ENCODE results near the gene FRAS1.

Gene FRAS1

DNA sequence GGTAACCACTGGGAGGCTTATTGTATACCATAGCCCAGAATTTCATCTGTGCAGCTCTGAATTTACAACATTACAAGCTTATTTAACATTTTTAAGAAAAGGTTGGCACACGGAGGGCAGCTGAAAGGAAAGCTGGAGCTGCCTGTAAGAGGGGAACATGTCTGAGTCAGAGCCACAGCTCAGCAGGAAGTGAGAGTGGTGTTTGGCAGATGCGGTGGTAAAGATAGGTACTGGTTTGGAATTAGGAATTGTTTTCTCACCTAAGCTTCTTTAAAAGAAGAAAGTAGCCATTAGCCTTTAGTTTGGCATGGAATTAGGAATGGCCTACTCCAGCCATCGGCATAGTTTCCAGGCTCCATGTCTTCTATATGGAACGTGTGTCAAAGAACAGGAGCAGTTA, 321.9 kb downstream of the FRAS1 start:
- no peak for DNase-seq

DNA sequence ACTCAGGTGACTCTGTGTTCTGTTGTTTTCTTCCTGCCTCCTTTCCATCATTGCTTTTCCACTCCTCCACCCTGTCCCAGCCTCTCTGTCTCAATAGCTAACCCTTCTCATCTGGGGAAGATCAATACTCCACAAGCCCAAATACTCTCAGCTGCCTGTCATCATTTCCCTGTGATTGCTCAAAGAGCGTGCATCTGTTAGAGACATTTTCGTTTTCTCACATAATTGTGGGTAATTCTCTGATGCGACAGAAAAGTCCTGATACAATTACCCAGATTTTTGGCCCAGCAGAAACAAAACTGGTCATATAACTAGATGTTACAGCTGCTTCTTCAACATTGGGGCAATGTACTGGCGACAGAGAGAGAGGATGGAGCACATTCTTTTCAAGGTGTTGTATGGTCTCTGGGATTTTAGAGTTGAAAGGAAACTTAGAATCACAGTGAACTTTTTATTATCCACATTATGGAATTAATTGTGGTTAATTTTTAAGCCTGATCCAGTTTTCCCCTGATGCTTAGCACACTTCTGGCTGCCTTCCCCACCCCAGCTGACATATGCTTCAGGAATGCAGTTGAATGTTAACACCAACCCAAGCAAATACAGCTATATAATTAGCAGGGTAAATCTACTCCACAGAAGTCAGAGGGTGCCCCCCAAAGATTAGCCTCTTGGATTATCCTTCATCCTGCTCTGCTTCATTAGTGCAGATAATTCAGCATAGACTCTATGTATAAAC, 323.0 kb downstream of the FRAS1 start:
- DNase-seq, result no peak

DNA sequence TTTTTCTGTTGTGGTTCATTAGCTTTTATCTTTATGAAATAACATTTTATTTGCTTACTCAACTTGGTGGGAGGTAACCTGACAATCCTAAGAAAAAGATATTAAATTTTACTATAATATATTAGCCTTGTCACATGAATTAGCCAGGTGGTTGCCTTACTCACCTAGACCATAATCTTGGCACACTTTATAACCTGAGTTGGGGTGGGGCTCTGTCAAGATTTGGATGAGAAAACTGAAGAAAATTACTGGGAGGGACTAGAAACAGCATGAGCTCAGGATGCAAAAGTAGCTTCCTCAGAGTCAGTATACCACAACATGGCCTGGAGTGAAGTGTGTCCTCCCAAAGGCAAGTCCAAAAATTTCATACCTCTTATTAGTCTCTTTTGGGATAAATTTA, 329.6 kb downstream of the FRAS1 start:
- no peak for DNase-seq

DNA sequence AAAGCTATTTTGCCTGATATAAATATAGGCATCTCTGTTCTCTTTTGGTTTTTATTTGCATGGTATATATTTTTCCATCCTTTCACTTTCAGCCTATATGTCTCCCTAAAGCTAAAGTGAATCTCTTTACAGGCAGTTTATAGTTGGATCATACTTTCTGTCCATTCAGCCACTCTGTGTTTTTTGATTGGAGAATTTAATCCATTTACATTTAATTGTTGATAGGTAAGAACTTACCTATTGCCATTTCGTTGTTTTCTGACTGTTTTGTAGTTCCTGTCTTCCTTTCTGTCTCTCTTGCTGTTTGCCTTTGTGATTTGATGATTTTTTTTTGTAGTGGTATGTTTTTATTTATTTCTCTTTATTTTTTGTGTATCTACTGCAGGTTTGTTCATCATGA, 338.5 kb downstream of the FRAS1 start:
- no peak for DNase-seq

DNA sequence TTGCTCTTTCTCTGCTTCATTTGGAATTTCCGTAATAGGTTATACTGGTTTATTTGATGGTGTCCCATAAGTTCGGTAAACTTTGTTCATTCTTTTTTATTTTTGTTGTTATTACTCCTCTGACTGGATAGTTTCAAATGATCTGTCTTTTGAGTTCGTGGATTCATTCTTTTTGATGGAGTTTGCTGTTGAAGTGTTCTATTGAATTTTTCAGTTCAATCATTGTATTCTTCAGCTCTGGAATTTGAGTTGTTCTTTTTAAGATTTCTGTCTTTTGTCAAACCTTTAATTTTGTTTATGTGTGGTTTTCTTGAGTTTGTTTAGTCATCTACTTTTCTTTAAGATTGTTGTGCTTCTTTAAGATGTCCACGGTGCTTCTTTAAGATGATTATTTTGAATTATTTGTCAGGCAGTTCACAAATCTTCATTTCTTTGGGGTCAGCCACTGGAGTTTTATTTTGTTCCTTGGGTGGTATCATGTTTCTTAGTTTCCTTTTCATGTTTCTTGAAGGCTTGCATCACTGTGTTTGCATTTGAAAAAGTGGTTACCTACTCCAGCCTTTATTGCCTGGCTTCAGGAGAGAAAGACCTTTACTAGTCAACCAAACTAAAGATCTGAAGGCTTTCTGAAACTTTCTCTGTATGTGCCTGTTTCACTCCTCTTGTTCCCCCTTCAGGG, 339.6 kb downstream of the FRAS1 start:
- no peak for DNase-seq

DNA sequence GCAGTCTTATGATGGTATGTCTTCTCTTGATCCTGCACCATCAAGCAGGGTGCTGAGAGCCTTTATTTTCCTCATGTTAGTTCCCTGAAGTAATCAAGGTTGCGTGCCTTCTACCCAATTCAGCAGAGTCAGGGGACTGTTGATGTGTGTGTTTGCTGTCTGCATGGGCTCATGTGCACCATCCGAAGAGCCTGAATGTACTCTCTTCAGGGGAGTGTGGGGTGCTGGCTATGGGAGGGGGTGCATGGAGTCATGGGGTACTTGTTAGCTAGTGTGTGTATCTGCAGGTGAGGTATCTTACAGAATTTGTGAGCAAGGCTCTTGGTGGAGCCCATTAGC, 340.1 kb downstream of the FRAS1 start:
- DNase-seq, result no peak

DNA sequence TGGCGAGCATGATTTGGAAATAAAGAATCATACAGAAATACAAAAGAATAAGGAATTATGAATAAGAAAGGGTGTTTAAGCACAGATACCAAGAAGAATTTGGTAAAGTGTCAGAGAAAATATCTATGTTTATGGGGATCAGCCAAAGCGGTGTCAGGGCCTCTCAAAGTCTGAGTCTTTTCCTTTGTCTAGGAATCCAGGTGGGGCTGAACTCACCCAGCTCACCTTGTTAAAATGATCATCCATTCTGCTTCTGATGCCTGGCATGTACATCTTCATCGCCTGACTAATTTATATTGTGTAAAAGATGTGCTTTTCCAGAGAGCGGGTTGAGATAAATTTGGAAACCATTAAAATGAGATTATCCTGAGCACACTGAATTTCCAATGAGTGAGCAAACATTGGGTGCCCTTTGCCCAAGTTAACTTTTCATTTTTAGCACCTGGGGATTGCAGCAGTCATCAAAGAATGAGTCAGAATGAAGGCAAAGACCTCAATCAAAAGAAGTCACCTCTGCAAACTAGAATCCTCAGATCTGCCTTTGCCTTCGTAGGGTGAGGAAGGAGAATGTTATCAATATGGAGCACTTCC, 352.6 kb downstream of the FRAS1 start:
- DNase-seq, result no peak

DNA sequence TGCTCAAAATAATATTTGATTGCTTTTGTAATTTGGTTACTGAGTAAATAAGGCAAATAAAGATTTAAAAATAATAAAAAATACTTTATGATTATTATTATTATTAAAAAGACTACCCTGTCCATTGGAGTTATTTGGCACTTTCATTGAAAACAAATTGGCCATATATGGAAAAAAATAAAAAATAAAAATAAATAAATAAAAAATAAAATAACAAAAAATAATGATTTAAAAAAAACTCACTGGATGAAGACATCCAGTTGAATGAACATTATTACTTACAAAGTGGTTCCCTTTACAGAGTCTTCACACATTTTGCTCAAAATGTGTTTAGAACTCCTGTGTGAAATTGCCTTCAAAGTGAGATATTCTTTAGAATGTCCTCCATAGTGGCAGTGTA, 353.1 kb downstream of the FRAS1 start:
- no peak for DNase-seq

DNA sequence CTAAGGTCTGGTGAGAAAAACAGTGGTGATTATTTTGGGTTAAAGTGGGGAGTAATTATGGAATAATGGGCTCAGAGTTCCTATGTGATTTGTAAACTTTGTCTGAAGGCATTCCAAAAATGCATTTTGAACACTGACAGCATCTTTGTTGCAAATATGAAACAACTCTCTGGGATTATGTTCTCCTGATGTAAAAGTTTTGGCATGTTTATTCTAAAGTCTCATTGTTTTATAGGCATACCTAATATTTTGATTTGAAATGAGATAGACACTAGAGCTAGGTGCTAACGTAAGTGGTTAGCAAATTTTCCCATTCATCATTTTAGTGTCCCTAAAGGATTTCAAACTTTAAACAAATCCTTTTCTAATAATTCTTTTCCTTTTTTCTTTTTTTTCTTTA, 353.6 kb downstream of the FRAS1 start:
- DNase-seq, result no peak

DNA sequence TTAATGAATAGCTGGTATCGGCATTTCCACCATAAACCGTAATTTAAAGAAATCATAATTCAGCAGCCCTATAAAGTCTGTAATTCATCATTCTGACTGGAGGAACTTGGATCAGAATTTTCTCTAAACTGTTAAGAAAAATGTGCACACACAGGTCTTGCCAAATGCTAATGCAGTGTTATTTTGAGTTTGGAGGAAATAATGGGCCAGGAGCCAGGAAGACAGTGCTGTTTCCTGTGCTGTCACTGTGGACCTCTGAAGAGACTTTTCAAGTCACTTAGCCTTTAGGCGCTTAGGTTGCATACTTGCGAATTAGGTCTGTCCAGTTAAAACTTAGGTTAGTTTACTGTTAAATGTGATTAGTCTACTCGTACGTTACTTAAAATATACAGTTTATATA, 357.0 kb downstream of the FRAS1 start:
- no peak for DNase-seq

DNA sequence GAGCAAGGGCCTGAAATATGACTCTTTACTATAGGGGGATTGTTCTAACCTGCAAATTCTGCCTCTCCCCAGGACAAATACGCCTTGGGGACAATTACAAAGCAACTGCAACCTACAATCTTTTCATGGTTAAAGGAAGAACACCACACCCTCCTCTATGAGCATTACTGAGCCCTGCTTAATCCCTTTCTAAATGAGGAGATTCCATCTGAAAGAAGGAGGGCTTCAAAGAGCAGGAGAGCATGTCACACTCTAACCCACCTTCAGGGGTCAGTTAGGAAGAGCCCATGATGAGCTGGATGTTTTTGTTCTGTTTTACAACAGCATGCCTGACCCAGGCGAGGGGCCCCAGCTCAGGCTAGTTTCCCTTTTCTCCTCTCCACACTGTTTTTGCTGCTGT, 360.5 kb downstream of the FRAS1 start:
- no peak for DNase-seq

DNA sequence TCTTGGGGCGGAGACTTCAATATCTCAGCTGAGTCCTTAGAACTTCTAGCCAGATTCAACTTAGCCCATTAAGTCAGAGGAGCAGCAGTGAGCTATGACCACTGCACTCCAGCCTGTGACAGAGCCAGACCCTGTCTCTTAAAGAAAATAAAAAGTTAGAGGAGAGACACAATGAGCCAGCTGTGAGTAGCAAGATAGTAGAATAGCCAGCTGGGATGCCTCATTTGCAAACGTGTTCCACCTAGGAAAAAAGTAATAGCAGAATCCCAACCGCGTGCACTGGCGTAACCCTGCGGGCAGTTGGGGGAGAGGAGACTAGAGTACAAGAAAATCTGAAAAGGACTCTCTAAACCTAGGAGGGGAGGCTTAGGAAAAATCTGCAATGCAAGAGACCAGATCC, 361.3 kb downstream of the FRAS1 start:
- DNase-seq, result no peak

DNA sequence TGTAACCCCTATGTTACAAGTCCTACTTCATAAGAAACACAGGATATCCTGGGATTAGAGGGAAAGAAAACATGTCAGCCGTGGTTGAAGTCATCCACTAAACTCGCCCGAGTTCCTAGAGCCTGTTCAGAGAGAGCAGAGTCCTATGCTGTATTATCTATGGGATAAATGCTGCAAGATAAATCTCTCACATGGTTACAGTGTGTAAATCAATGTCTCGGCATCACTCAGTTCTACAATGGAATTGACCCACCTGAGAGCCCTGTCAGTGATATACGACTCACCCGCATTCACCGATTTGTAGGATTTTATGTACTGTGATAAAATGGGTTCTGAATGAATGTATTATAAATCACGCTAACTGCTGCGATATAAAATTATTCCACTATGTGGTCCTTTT, 366.7 kb downstream of the FRAS1 start:
- no peak for DNase-seq

DNA sequence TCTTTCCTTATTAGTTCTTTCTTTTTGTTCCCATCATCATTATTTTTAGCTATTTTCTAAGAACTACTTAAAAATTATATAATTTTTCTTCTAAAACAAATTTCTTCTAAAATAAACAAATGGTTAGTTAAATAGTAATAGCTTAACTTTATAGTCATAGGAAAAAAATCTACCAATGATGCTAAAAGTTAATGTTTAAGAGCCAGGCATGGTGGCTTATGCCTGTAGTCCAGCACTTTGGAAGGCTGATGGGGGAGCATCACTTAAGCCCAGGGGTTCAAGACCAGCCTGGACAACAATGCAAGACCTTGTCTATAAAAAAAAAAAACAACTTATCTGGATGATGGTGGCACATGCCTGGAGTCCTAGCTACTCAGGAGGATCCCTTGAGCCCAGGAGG, 367.3 kb downstream of the FRAS1 start:
- no peak for DNase-seq

DNA sequence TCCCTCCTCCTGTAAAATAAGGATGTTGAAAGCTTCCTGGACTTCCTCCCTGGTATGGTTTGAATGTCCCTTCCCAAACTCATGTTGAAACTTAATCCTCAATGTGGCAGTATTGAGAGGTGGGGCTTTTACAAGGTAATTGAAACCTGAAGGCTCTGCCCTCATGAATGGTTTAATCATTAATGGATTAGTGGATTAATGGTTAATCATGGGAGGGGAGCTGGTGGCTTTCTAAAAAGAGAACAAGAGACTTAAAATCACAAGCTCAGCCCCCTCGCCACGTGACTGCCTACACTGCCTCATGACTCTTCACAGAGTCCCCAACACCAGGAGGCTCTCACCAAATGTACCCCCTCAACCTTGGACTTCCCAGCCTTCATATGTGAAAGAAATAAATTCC, 369.8 kb downstream of the FRAS1 start:
- DNase-seq, result no peak

DNA sequence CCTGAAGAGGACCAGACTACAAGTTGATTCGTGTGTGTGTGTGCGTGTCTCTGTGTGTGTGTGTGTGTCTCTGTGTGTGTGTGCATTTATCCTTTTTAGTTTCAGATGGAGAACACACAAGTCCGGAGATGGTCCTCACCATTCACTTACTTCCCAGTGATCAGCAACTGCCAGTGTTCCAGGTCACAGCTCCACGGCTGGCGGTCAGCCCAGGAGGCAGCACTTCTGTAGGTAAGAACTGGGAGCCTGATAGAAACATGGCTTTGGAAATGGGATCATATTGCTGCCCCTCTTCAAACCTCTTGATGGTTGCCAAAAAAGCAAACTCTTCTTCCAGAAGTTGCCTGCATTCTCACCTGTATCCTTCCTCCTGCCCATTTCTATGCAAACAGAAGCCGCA, 371.9 kb downstream of the FRAS1 start:
- DNase-seq, result no peak

DNA sequence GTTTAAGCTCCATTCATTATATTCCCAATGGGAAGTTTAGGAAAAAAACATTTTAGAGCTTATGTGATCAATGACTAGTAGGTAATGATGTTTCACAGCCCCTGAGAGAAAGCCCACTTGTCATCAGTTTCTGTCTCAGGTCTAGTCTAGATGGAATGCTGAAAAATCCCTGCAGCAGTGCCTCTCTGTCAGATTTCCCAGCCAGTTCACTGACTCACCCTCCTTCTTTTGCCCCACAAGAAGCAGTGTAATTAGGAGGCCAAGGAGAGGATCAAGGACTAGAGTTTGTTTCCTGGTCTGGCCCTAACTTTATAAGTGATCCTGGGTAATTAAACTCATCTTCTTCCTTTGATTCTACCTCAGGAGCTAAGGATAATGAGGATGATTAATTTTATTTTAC, 375.8 kb downstream of the FRAS1 start:
- no peak for DNase-seq

DNA sequence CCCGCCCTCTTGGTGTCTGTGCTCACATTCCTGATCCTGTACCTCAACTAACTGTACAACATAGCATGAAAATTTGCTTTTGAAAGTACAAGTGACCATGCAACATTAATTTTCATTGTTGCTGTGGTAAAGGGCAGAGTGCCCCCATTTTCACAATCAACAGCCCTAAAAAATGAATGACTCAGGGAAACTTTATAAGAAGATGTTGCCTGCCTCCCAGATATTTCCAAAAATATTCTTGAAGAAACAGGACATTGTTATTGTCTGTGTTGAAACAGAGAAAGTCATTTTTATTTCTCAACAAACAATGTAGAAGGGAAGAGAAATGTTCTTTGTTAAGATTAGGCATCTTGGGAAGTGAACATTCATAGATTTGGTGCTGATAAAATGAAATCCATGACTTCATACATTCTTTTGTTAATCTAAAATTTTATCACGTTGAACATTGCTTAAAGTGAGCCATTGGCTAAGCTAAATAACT, 380.5 kb downstream of the FRAS1 start:
- DNase-seq, result no peak

DNA sequence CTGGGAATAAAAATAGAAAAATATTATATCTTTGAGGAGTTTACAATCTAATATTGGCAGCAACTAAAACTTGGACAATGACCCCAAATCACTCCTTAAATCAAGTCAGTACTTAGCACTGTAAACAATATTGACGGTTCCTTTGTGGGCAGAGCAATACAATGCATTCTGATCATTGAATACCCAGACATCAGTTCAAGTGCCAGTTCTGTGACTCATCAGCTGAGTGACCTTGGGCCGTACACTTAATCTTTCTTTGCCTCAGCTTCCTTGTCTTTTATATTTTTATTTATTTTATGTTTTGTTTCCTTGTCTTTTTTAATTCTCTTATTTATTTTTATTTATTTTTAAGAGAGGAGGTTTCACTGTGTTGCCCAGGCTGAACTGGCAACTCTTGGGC, 382.2 kb downstream of the FRAS1 start:
- no peak for DNase-seq

DNA sequence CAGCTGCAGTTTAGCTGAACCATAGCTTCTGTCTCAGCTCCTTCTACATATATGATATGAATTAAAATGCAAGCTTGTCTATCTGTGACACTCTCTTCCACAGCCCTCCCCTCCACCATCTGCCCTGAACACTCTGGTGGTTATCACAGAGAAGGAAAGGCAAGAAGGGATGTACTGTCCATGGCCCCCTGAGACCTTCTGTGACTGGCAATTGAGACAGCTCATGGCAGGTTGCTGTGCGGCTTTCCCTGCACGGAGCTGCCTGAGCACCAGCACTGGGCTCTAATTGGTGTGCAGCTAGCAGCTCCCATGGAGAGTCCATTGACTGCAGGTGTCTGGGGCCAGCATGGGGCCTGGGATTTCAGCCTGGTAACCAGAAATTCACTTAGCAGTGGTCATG, 384.6 kb downstream of the FRAS1 start:
- DNase-seq, result no peak

DNA sequence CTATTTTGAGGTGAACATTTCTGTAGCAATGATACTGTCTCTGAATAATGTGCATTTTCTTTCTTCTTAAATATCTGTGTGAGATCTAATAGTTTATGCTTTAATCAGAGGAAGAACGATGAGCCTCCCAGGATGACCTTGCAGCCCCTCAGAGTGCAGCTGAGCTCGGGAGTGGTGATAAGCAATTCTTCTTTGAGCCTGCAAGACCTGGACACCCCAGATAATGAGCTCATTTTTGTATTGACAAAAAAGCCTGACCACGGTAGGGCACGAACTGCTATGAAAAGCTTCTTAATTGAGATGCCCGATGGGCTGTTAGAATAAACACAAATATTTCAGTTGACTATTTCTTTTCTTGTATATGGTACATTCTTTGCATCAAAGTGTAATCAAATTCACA, 389.5 kb downstream of the FRAS1 start:
- DNase-seq, result no peak

DNA sequence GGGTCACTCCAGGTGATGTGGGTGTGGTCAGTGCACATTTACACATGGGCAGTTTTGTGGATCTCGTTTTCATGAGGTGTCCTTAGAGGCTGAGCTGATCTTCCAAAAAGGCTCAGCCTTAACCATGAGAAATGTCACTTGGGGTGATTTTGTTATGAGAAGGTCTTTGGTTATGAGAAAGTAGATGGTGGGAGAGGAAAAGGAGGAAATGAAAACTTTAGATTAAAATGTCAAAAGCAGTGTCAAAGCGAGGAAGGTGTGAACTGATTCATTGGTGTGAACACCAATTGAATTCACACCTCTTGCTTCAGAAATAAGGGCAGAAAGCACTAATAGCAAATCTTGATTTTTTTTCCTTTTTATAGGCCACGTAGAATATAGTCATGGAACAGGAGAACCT, 394.3 kb downstream of the FRAS1 start:
- no peak for DNase-seq

DNA sequence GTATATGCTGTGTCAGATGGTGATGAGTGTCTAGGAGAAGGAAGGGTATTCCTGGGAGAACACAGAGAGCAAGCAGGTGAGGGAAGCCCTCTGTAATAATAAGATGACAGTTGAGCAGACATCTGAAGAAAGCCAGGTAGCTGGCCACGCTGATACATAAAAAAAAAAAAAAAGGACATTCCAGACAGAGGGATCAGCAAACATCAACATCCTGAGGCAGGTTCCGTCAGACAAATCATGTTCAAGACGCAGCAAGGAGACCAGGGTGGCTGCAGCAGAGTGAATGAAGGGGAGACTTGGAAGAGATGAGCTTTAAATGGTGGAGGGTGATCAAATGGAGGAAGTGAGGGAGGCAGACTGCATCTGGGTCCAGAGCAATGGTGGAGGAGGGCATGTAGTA, 396.9 kb downstream of the FRAS1 start:
- DNase-seq, result no peak

DNA sequence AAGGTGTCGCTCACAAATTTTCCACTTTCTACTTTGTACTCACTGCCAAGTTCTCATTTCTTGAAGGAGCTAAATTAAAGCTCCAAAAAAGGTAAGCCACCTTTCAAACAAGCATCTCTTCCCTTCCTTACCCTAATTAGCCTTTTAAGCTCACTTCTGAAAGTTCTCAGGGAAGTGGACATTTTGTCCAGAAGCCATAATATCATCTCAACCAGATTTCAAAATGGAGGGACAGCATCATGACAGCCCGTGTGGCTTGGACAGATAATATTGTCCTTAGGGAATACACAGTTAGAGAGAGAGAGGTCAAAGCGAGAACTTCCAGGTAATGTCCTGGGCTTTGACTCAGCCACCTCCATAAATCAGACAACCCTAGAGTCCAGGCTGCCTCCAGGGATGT, 400.6 kb downstream of the FRAS1 start:
- no peak for DNase-seq

DNA sequence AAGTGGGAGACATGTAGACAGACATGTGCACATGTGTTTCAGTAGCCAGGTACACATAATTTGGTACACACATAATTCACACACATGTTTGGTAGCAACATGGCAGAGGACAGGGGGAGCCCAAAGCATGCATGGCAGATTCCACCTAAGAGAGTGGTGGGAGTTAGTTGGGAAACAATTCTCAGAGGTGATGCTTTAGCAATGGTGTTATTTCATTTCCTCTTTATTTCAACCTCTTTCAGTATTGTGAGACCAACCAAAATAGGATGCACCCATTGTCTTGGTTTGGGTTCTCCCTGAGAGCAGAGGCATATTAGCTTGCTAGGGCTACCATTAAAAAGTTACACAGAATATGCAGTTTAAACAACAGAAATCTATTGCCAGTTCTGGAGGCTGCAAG, 402.2 kb downstream of the FRAS1 start:
- DNase-seq, result no peak
